CD14-positive monocyte (primary cell): Measurements from ENCODE around the gene MDFI. TPM values are rescaled to one million over a fixed set of nuclear protein-coding genes. Genes with fewer than 3 reads are reported as not detected.

Experiments
- DNase-seq, 3 donors: peaks; one replicate each; pipeline ENCODE4 v3.0.0-alpha.2; 2011 to 2022
- H2AFZ ChIP-seq: 2 replicates; pipeline ENCODE4 v1.6.0; 2012; ENCODE audit warnings: mild to moderate bottlenecking, low read depth, low read length, inconsistent platforms; ENCODE audit not compliant: insufficient read depth, poor library complexity, severe bottlenecking
- H3K27ac ChIP-seq, 2 donors: 1 replicate in 1 of 2; 2 replicates in 1 of 2; pipeline ENCODE4 v1.5.1; 2012 to 2013; ENCODE audit warnings: low read length in 2 of 2, control low read depth in 1 of 2, inconsistent platforms in 1 of 2, low read depth in 1 of 2, mild to moderate bottlenecking in 1 of 2
- H3K27me3 ChIP-seq, 2 donors: one replicate each; pipeline versions ENCODE4 v1.6.0 to v1.6.1; 2011 to 2013; ENCODE audit warnings: low read length in 2 of 2; ENCODE audit not compliant: control insufficient read depth in 2 of 2, insufficient read depth in 2 of 2
- H3K36me3 ChIP-seq, 2 donors: replicated peaks in 1 of 2; 1 replicate in 1 of 2; 2 replicates in 1 of 2; pipeline versions ENCODE4 v1.5.1 to v1.6.1; 2012 to 2013; ENCODE audit warnings: low read length in 2 of 2, control low read depth in 1 of 2, inconsistent platforms in 1 of 2, mild to moderate bottlenecking in 1 of 2; ENCODE audit not compliant: insufficient read depth in 2 of 2, control insufficient read depth in 1 of 2
- H3K4me1 ChIP-seq, 2 donors: 1 replicate in 1 of 2; 2 replicates in 1 of 2; pipeline versions ENCODE4 v1.5.1 to v1.6.1; 2012 to 2013; ENCODE audit warnings: low read length in 2 of 2, control low read depth in 1 of 2, inconsistent platforms in 1 of 2, mild to moderate bottlenecking in 1 of 2, moderate library complexity in 1 of 2; ENCODE audit not compliant: insufficient read depth in 2 of 2, control insufficient read depth in 1 of 2
- H3K4me2 ChIP-seq: replicated peaks from 2 replicates; pipeline ENCODE3; 2012; ENCODE audit warnings: low read length, moderate library complexity, mild to moderate bottlenecking; ENCODE audit not compliant: poor library complexity, severe bottlenecking; ENCODE audit errors: extremely low read depth
- H3K4me3 ChIP-seq, 3 experiments: fragments of 200-600 bp in 1 of 3; sonication (generic) in 1 of 3; replicated peaks in 1 of 3; 1 replicate in 2 of 3; 2 replicates in 1 of 3; pipeline ENCODE4 v1.5.1; 2011 to 2013; ENCODE audit warnings: low read length in 3 of 3, mild to moderate bottlenecking in 3 of 3, control low read depth in 2 of 3, low read depth in 2 of 3, inconsistent platforms in 1 of 3, moderate library complexity in 1 of 3
- H3K79me2 ChIP-seq: 2 replicates; pipeline ENCODE4 v1.6.0; 2012; ENCODE audit warnings: mild to moderate bottlenecking, control low read depth, inconsistent platforms, low read length, moderate library complexity; ENCODE audit not compliant: insufficient read depth
- H3K9ac ChIP-seq: 2 replicates; pipeline ENCODE4 v1.6.0; 2017; ENCODE audit warnings: low read length, mild to moderate bottlenecking; ENCODE audit not compliant: insufficient read depth, poor library complexity, severe bottlenecking
- H3K9me3 ChIP-seq, 2 donors: replicated peaks in 1 of 2; 1 replicate in 1 of 2; 2 replicates in 1 of 2; pipeline versions ENCODE4 v1.5.1 to v1.6.1; 2012 to 2013; ENCODE audit warnings: low read length in 2 of 2, control low read depth in 1 of 2; ENCODE audit not compliant: control insufficient read depth in 1 of 2, insufficient read depth in 1 of 2
- H4K20me1 ChIP-seq: 2 replicates; pipeline ENCODE4 v1.6.0; 2012; ENCODE audit warnings: mild to moderate bottlenecking, low read length, control low read depth, moderate library complexity; ENCODE audit not compliant: insufficient read depth
- H3K27ac Mint-ChIP-seq, 7 donors: one replicate each; pipeline ENCODE4 v1.8.0; 2020; ENCODE audit warnings: mild to moderate bottlenecking in 7 of 7, mixed read lengths in 7 of 7, moderate library complexity in 6 of 7, inconsistent platforms in 2 of 7
- H3K27me3 Mint-ChIP-seq, 3 donors: one replicate each; pipeline ENCODE4 v1.8.0; 2021 to 2022; ENCODE audit warnings: low read depth in 3 of 3, mild to moderate bottlenecking in 3 of 3, mixed read lengths in 3 of 3, moderate library complexity in 3 of 3, inconsistent platforms in 1 of 3
- H3K36me3 Mint-ChIP-seq, 2 donors: one replicate each; pipeline ENCODE4 v1.8.0; 2020; ENCODE audit warnings: mixed read lengths in 2 of 2, inconsistent platforms in 1 of 2, mild to moderate bottlenecking in 1 of 2
- H3K4me1 Mint-ChIP-seq: one replicate; pipeline ENCODE4 v1.8.0; 2020; ENCODE audit warnings: mild to moderate bottlenecking, mixed read lengths
- H3K4me3 Mint-ChIP-seq, 2 donors: one replicate each; pipeline ENCODE4 v1.8.0; 2020; ENCODE audit warnings: mild to moderate bottlenecking in 2 of 2, mixed read lengths in 2 of 2, moderate library complexity in 1 of 2
- H3K9me3 Mint-ChIP-seq, 7 donors: one replicate each; pipeline ENCODE4 v1.8.0; 2020 to 2022; ENCODE audit warnings: mixed read lengths in 7 of 7, mild to moderate bottlenecking in 6 of 7, moderate library complexity in 6 of 7, inconsistent platforms in 2 of 7
- WGBS: methylation state at CpG from one replicate; pipeline ENCODE4 v1.1.5; 2013; ENCODE audit warnings: missing lambda C conversion rate; ENCODE audit not compliant: insufficient coverage; 5-methylcytosine and 5-hydroxymethylcytosine counted together
- intact Hi-C, 2 donors: fragments of 100-400 bp; cut with micrococcal nuclease; formaldehyde crosslinking; loops; one replicate each; pipeline versions ENCODE4 v1.15.0 to v1.15.1; 2023
- polyA plus RNA-seq, 3 donors: library from polyadenylated mRNA; depleted of rRNA in 1 of 3; unstranded in 2 of 3; stranded (reverse) in 1 of 3; fragments of 300-500 nt in 2 of 3; fragments of >200 nt in 1 of 3; fragmentation: Illumina TruSeq in 2 of 3; gene quantifications; 1 replicate in 2 of 3; 2 replicates in 1 of 3; pipeline ENCODE4 v1.2.3, GENCODE V29; 2012 to 2021
- TF ChIP-seq, protein P1 (sequence below): fragments of 200-600 bp; IDR thresholded peaks from one replicate; pipeline ENCODE4 v1.8.0; 2022; ENCODE audit warnings: antibody characterized with exemption, mild to moderate bottlenecking

Gene MDFI
- polyA plus RNA-seq, 3 donors = not detected

DNA sequence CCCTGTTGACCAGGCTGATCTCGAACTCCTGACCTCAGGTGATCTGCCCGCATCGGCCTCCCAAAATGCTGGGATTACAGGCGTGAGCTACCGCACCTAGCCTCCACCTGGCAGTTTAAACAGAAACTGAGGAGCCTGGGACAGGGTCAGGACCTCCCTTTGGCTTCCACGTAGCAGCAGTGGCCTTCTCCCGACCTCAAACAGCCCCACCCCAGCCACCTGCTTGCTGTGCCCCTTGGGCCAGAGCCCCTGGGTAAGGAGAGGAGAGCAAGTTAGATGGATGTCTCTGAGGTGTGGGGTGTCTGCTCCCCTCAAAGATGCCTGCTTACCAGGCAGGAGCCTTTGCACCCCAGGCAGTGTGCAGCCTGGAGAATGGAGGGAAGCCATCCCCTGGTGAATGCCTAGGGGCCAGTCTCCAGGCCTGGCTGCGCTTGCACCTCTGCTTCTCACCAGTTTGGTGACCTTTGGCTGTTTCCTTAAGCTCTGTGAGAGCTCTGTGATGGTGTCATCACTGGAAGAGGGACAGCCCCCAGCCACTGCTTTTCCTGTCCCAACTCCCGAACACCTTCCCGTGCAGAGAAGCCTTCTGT, 42.1 kb upstream of the MDFI start:
- Histone ChIP-seq H3K27me3 (no peaks in the 10 kb centered on the region), H3K9me3 (no peaks in the 10 kb centered on the region), H2AFZ (no peak overlapping the region), H3K79me2 (no peaks in the 10 kb centered on the region), H3K4me1 (no peaks in the 10 kb centered on the region), H3K36me3 (peaks cover 16 to 27% of the 10 kb centered on the region in 2 donors), H3K4me2 (no peak overlapping the region), H3K4me3 (no peak overlapping the region), H4K20me1 (peaks cover 5% of the 10 kb centered on the region), H3K27ac (no peak overlapping the region), H3K9ac (no peak overlapping the region)
- Mint-ChIP-seq H3K27me3 (peaks cover 0 to 2% (median 1%) of the 10 kb centered on the region in 3 donors), H3K36me3 (peaks cover 39 to 63% of the 10 kb centered on the region in 2 donors), H3K4me1 (no peaks in the 10 kb centered on the region), H3K27ac (no peak overlapping the region), H3K4me3 (no peak overlapping the region), H3K9me3 (no peaks in the 10 kb centered on the region)
- intact Hi-C loops = no loop called here
- no peak for DNase-seq
- TF ChIP-seq, protein P1, sequence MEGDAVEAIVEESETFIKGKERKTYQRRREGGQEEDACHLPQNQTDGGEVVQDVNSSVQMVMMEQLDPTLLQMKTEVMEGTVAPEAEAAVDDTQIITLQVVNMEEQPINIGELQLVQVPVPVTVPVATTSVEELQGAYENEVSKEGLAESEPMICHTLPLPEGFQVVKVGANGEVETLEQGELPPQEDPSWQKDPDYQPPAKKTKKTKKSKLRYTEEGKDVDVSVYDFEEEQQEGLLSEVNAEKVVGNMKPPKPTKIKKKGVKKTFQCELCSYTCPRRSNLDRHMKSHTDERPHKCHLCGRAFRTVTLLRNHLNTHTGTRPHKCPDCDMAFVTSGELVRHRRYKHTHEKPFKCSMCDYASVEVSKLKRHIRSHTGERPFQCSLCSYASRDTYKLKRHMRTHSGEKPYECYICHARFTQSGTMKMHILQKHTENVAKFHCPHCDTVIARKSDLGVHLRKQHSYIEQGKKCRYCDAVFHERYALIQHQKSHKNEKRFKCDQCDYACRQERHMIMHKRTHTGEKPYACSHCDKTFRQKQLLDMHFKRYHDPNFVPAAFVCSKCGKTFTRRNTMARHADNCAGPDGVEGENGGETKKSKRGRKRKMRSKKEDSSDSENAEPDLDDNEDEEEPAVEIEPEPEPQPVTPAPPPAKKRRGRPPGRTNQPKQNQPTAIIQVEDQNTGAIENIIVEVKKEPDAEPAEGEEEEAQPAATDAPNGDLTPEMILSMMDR = no peak
- WGBS = 97% methylated on average over 8 of the region's 10 CpGs

DNA sequence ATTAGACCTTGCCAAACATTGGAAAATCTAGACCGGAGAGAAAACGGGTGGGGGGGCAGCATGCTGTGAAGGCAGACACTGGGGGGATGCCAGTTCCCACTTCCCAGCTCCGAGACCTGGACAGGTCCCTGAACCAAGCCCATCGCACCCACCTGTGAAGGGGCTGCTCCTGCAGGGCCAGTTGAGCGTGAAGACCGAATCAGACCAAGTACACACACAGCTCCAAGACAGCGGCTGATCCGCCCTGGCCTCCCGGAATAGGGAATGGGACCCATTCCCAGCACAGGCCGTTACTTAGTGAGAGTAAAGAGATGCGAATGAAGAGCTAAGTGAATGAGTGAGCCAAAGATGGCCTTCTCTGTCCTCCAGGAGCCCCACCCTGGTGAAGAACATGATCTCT, 41.5 kb upstream of the MDFI start:
- Histone ChIP-seq H3K9me3 (no peaks in the 10 kb centered on the region), H3K36me3 (peaks cover 11 to 21% of the 10 kb centered on the region in 2 donors), H3K9ac (no peak overlapping the region), H2AFZ (no peak overlapping the region), H3K4me2 (no peak overlapping the region), H3K4me3 (no peak overlapping the region), H4K20me1 (peaks cover 5% of the 10 kb centered on the region), H3K4me1 (no peaks in the 10 kb centered on the region), H3K27ac (no peak overlapping the region), H3K27me3 (no peaks in the 10 kb centered on the region), H3K79me2 (no peaks in the 10 kb centered on the region)
- Mint-ChIP-seq H3K9me3 (no peaks in the 10 kb centered on the region), H3K27me3 (peaks cover 0 to 2% (median 1%) of the 10 kb centered on the region in 3 donors), H3K4me3 (no peak overlapping the region), H3K36me3 (peaks cover 34 to 59% of the 10 kb centered on the region in 2 donors), H3K27ac (peak overlapping the region in 1 of 7 donors; percentile 37), H3K4me1 (no peaks in the 10 kb centered on the region)
- 100% methylated on average over 3 of the region's 11 CpGs for WGBS
- TF ChIP-seq, protein P1 = no peak
- intact Hi-C loops = no loop called here
- no peak for DNase-seq
